HG02571 (cell line): ENCODE results near the gene TTC34.

ENCODE experiments used
- ATAC-seq: cut with Tn5 transposase; IDR thresholded peaks from one replicate; pipeline ENCODE4 v1.9.1; 2021; ENCODE audit warnings: mild to moderate bottlenecking, moderate library complexity; ENCODE audit not compliant: unreplicated experiment

TTC34 gene

DNA sequence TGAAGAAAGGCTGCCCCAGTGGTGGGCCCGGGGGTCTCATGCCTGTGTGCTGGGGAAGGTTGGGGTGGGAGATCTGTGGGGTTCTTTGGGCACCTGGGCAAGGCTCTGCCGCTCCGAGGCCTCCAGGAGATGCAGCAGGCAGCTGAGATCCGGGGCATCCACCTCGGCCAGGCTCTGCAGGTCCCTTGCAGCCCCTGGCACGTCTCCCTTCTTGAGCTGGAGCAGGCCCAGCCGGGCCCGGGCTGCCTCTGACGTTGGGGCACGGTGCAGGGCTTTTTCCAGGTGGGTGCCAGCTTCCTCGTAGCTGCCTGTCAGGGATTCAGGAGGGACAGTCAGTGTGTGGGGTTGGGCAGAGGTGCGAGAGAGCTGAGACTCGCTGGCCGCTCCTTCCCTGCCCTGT is 157.3 kb downstream of the TTC34 start:
- no peak for ATAC-seq

DNA sequence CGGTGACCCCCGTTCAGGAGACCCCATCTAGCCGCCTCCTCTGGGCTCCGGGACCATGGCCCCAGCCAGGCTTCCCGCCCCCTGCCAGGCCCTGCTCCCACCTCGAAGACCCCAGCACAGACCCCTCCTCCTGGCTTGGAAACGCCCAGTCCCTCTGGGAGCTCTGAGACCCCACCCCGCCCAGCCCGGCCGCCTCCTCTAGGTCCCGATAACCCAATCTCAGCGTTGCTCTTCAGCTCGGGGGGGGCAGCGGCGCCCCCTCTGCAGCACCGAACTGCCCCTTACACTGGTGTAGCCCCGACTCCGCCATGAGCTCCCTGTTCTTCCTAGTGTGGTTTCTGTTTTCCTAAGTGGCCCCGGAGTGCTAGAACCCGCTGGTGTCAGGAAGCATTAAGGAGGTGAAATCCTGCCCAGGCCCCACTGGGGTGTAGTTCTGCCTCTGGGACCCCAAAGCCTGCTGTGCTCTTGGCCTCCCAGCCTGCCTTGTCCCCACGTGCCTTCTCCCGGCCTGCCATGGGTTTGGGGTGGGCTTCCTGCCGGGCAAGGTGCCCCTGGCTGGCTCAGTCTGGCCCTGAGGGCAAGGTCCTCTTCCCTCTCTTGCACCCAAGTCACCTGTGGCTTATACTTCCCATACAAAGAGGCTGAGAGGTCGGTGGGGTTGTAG is 157.9 kb downstream of the TTC34 start:
- no peak for ATAC-seq

DNA sequence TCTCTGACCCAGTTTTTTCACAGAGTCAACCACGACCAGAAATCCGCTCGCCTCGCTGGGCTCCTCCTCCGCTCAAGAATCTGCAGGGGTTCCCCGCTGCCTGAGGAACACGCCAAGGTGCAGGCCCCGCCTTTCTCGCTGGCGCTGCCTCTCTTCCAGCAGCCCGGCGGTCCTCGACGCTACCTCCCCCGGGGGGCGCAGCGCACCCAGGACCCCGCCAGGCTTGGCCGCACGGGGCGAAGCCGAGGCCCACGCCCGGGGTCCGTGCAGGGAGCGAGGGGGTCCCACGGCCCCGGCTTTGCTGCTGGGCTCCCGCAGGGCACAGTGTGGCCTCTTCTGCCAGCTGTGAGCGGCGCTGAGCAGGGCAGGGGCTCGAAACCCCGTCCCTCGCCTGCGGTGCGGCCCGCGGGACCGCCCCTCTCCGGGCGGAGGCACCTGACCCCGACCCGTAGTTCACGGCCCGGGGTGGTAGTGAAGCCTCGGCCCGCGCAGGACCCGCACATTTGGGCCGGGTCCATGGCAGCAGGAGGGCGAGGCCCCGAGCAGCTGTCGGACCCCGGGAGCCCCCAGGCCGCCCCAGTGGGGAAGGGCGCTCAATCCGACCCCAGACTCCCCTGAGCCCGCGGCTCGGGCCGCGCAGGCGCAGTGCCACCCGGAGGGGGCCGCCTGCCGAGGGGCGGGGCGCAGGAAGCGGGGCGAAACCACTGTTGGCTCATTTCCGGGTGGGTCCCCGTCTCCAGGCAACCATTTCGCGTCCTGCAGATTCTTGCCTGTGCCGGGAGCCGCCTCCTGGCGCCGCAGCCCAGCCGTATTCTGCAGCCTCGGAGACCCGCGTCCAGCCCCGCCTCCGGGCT is 158.7 kb downstream of the TTC34 start:
- ATAC-seq, result peak; percentile 59

DNA sequence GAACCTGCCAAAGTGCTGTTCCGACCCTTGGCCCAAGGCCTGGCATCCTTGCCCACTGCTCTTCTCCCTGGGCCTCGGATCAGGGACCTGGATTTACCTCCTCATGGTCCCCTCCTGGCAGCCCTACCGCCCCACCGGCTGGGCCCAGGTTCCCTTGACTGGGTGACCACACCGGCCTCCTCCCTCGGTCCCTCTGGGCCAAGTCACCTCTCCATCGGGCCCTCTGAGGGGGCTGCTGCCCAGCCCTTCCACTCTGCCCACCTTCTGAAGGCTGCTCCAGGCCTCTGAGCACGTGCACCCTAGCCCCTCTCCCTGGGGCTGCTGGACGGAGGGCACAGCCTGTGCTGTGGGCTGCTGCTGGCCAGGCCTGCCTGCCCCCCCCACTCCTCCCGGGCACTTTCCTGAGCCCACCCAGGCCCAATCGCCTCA is 159.3 kb downstream of the TTC34 start:
- no peak for ATAC-seq

DNA sequence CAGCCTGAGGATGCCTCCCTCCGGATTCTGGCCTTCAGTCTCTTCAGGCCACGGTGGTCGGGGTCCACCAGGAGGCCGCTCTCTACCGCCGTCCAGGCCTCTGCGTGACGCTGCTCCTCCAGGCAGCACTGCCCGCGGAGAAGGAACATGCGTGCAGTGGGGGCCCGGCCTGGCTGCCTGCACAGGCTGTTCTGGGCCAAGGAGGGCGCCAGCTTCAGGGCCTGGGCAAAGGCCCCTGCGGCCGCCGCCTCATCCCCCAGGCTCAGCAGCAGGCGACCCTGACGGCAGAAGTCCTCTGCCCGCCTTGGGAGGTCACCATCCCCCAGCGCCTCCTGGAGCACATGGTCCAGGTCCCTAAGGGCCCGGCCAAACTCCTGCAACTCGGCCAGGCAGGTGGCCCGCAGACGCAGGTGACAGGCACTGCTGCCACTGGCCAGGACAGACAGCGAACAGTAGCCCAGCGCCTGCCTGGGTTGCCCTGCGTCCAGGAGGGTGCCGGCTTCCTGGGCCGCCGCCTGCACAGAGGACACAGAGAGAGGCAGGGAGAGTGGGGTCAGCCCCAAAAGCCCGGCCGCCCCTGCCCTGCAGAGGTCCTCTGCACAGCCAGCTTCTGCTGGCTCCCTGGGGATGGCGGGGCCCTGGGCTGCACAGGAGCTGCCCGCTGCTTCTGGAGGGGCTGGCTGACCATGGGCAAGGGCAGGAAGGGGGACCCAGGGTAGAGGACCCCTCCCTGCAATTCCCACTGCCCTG is 159.9 kb downstream of the TTC34 start:
- no peak for ATAC-seq

DNA sequence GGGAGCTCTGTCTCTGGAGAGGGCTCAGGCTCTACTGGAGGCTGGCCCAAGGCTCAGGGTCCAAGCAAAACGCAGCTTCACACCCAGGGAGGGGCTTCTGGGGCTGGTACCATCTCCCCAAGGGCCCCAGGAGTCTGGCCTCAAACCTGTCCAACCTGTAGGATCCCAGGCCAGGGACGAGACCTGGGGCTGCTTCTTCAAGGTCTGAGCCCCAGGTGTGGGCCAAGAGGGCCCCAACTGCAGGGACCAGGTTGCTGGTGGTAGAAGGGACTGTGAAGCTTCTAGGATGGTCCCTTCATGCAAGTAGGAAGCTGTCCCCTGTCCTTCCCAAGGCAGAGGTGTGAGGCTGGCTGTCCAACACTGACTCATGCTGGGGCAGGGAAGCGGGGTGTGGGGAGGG is 160.9 kb downstream of the TTC34 start:
- ATAC-seq, result no peak

DNA sequence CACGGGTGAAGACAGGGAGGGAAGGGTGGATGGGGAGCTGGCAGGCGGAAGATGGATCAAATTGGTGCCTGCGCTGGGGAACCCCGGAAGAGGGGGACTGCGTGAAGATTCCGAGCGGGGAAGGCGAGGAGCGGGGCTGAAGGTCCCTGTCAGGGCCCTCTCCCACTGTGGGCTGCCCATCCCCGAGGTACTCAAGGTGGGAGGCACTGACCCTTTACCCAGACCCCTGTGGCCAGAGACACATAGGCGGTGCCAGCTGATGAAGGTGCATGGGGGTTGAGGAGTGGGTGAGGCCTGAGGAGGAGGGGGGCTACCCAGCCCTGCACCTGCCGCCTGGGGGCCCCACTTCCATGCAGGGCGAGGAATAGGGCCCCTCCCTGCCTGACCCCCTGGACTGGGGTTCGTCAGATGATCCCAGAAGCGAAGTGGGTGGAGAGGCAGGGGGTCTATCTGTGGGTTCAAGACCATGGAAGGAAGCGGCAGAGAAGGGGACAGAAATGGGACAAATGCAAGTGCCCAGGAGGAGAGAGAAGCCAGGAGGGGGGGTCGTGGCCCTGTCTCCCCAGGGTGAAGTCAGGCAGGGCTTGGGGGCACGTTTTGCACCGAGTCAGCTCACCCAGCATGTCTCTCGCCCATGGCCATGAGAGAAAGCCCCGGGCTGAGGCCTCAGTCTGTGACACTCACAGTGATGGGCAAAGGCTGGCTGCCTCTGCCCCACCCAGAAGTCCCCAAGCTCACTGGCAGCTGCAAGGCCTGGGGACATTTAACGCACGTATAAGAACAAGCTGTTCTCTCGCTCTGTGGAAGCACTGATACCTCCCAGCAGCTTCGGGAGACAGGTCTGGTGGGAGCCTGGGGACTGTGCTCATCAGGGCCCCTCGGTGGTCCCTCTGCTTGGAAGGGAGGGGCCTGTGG is 161.6 kb downstream of the TTC34 start:
- ATAC-seq, result no peak

DNA sequence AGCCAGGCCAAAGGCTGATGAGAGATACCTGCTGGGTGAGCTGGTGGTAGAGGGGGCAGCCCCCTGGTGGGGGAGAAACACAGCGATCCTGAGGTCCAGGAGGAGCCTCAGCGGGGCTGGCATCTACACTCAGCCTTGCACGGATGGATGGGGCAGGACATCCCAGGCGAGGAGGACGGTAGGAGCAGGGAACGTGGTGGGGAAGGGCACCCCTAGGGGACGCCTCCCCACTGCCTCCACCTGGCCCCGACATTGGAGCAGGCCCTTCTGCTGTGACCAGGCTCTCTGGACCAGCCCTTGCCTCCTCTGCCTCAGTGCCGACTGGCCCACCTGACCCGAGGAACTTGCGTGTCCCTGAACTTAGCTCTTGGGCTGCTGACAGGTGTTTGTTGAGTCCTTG is 162.3 kb downstream of the TTC34 start:
- no peak for ATAC-seq

DNA sequence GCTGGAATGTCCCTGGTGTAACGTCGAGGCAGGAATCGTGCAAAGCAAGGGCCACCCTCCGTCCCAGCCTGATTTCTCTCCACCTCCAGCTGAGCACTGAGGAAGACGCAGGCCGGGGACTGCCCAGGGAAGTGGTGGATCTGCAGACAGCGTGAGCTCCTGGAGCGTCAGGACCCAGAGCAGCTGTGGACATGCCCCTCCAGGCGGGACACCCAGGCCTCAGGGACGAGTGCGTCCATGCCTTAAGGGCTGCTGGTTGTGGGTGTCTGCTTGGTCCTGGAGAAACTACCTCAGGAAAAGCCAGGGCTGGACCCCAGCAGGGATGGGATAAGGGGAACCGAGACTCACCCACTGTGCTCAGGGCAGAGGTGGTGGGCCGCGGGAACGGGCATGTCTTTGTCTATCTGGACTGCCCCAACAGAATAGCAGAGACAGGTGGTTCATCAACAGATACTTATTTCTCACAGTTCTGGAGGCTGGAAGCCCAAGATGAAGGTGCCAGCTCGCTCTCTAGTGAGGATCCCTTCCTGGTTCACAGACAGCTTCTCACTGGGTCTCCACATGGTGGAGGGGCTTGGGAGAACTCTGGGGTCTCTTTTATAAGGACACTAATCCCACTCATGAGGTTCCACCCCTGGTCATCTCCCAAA is 162.9 kb downstream of the TTC34 start:
- ATAC-seq, result no peak

DNA sequence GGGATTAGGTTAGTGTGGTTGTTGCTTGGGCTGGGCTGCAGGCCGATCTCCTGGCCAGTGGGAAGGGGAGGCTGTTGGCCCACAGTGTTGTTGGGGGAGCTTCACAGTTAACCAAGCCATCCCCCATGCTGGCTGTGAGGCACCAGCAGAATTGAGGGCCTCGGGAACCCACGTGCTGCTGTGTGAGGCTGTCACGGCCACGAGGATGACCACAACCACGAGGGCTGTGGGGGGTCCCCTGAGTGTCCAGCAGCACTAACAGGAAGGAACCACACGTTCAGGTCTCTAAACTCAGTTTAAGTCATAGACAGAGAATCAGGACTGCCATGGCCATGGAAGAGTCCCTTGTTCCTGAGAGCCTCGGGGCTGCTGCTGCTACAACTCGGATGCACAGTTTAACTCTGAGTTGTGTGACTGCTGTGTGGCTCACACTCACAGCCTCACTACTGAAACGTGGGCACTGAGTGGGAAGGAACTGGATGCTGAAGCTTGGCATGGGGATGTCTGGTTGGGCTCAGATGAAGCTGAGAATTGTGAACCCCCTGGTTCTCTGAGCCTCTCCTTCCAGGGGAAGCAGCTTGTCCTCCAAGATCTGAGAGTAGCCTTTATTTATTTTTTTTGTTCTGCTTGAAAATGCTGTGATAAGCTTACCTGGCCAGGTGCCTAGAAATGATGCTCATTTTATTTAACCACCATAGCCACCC is 163.9 kb downstream of the TTC34 start:
- ATAC-seq, result no peak

DNA sequence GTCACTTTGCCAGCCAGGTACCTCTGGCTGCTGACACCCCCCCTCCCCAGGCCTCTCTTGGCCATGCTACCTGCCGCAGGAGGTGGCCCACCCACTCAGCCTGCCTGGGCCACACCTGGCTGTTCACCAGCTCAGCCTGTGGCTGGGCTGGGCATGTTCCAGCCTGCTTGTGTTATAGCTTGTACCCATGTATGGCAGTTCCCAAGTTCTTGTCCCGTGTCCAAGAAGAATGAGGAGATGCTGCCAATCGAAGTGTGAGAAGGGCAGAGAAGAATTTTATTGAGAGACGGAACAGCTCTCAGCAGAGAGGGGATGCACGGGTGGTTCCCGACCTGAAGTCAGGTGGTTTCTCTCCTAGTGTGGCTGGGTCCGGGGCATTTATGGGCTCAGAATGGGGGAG is 164.8 kb downstream of the TTC34 start:
- ATAC-seq, result no peak

DNA sequence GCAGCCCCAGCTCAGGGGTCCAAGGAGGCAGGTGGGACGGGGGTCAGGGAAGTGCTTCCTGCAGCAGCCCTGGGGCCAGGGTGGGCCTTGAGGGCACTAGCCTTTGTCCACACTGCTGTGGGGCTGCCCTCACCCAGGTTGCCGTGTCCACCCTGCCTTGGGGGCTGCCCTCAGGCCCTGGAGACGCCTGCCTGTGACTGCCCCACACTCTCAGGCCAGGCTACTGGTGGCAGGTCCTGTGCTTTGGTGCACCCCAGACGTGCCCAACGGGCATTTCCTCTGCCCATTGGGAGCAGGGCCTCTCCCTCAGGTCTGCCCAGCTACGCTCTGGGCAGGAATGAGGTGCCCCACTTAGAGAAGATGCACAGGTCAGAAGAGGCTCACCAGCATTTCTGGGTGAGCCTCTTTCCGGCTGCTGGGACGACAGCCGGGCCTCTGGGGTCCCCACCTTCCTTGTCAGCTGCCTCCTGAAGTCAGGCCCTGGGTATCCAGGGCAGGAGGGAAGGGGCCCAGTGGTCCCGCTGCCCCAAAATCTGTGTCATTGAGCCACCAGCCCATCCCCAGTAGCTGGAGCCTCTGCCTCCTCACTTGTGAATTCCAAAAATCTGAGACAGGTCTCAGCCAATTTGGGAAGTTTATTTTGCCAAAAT is 166.0 kb downstream of the TTC34 start:
- ATAC-seq, result no peak

DNA sequence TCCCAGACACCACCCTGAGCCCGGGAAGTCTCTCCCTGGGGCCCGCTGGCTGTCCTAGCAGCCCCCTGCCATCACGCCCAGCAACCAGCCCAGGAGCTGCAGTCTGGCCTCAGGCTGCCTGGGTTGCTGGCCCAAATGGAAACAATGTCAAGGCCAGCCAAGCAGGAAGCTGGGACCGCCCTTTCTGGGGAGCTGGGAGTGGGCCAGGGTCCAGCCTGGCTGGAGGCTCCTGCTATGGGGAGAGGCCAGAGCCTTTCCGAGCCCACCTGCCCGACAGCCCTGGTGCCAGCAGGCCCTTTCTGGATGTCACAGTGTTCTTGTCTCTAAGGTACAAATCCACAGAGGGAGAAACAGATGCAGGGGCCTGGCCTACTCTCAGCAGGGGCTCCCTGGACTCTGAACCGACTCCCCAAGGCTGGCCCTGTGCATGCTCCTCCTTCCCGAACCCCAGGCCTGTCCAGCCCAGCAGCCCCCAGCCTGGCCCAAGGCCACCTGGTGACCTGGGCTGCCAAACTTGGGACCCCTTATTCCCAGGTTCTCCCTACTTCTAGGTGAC is 167.5 kb downstream of the TTC34 start:
- no peak for ATAC-seq

DNA sequence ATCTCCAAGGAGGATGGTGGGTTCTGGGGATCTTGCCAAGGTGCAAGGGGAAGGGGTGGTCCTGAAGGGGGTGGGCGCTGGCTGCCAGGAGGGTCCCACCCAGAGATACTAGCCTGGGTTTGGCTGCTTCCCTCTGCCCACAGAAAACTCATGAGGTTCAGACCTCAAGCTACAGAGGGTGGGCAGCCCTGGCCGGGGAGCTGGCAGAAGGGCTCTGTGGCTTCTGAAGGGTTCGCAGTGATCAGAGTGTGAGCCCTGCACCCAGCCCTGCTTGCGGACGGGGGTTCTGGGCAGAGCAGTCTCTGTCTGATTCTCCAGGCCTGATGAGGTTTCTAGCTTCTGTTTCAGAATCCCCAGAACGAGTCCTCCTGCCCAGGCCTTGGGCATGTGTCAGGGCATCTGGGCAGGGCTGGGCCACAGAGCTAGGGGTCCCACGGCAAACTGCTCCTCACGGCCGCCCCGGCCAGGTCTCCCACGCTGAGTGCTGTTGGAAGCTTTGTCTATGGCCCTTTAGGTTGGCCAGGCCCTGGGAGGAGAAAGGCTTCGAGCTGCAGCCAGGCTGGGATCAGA is 168.0 kb downstream of the TTC34 start:
- no peak for ATAC-seq

DNA sequence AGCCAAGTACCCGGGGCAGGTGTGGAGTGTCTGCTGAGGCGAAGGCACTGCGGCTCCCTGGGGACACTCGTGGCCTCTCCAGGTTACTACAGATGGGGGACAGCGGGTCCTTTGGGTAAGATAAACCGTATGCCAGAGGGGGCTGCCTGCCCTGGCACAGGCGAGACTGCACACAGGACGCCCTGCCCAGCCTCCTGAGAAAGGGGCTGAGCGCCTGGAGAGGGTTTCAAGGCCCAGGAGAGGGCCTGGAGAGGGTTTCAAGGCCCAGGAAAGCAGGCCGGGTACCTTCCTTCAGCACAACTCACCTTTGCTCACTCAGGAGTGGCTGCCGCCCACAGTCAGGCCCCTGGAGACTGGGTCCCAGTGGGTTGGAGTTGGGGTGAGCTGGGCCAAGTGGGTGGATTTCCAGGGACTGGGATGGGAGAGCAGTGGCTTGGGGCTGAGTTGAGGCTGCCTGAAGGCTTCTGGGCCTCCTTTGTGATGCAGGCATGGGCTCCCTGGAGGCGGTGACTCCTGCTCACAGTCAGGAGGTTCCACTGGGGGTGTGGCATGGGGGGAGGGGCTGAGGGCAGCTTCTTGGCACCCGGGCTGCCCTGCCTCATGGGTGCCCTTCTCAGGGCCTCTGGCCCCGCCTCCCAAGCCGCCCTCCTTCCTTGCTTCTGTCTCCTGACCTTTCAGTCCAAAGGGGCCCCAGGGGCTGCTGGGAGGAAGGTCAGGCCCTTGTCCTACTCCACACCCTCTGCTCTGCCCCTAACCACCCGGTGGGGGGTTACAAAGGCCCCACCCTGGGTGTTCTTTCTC is 168.7 kb downstream of the TTC34 start, which contains the start of gene MMEL1:
TSS of gene MMEL1 (minus strand) at position 456 of the 801 bp plus-strand sequence. CDS start 3,532 bp downstream, outside the sequence.
- no peak for ATAC-seq

DNA sequence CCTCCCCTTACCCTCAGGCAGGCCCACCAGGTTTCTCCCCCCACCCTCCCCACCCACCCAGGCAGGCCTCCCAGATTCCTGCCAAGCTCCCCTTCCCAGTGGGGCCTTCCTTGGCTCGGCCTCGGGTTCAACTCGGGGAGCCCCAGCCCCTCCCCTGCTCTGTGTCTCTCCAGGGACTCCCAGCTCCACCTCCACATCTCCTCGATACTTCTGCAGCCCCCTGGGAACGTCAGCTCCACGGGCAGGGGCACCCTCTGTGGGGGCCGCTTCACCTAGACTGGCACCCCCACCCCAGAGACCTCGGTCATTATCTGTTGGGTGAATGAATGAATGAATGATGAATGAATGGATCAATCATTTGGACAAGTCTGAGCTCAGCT is 169.5 kb downstream of the TTC34 start:
- ATAC-seq, result no peak
